Measurements from ENCODE around the gene NPM1.
"Not testable (repeated sequence)": the region's sequence is repeated elsewhere in the genome, so short reads cannot be mapped to it uniquely, and the experiment has no call there.

NPM1 gene

GRCh38 chr5:171386861-171387344 lies 746 bp upstream of the NPM1 start:
- DNase-seq: no peak

- DNase-seq: peak; percentile 67 to 77 (median 73)
These were observed 544 bp downstream of the NPM1 start for GRCh38 chr5:171387970-171388815.

DNA sequence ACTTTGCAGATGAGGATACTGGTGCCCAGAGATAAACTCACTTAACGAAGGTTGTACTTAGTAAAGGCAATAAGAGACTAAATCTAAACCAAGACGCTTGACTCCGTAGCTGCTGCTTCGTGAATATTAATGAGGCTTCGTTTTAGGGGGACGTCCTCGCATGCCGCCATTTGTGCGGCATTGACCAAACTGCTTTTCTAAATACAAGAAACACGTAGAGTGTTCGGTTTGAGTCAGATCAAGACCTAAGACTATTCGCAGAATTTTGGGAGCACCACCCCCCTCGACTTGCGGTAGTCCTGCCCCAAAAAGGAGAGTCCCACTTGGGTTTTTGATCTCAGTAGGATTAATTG lies 1.1 kb downstream of the NPM1 start:
- no peak for DNase-seq

DNA sequence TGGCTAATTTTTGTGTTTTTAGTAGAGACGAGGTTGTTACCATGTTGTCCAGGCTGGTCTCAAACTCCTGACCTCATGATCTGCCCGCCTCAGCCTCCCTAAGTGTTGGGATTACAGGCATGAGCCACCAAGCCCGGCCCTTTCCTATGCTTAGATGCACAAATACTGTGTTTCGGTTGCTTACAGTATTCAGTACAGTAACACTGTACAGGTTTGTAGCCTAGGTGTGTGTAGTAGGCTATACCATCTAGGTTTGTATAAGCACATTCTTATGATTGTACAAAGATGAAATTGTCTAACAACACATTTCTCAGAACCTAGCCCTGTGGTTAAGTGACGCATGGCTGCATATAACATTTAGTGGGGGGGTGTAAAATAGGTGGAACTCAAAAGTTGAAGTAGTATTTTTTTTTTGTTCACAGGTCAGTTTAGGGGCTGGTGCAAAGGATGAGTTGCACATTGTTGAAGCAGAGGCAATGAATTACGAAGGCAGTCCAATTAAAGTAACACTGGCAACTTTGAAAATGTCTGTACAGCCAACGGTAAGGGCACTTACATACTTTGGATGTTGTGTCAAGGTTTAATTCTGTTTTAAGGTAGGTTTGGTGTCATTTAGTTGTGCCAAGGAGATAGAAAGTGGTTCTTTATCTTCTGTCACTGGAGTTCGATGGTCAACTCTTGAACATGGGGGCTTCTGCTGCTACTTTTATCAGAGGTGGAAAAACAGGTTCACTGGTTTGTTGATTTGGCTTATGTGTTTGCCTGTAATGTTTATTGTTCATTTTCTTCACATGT lies 3.4 kb downstream of the NPM1 start:
- no peak for DNase-seq

GRCh38 chr5:171391996-171392577 lies 4.4 kb downstream of the NPM1 start:
- no peak for DNase-seq

DNA sequence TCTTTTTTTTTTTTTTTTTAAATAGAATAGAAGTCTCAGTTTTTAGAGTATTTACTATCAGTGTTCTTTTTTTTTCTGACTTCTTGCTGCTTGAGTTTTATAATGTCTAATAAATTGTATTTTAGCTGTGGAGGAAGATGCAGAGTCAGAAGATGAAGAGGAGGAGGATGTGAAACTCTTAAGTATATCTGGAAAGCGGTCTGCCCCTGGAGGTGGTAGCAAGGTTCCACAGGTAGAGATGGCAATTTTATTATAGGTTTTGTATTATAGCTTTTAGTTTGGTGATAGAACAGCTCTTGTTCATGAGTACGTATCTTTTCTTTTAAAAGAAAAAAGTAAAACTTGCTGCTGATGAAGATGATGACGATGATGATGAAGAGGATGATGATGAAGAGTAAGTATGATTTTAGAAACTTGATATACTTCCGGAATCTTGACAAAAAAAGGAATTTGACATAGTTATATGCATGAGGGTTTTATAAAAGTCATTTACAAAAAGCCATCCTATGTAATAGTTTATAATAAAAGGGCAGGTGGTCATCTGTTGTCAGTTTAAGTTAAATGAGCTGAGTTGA lies 5.0 kb downstream of the NPM1 start:
- no peak for DNase-seq

GRCh38 chr5:171395042-171395441 lies 7.4 kb downstream of the NPM1 start:
- DNase-seq: no peak

GRCh38 chr5:171396583-171396982 lies 8.9 kb downstream of the NPM1 start:
- not testable (repeated sequence) for DNase-seq

DNA sequence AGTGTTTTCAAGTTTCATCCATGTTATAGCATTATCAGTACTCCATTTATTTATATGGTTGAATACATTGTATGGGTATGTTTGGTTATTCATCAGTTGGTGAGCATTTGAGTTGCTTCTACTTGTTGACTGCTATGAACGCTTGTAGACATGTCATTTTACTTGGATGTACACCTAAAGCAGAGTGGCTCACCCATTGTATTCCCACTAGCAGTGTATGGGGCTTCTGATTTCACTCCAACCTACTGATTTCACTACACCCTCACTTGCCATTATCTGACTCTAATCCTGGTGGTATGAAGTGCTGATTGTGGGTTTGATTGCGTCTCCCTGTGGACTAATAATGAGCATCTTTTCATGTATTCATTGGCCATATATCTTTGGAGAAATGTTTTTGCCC lies 9.5 kb downstream of the NPM1 start:
- DNase-seq: no peak

GRCh38 chr5:171397599-171397998 lies 9.9 kb downstream of the NPM1 start:
- no peak for DNase-seq

DNA sequence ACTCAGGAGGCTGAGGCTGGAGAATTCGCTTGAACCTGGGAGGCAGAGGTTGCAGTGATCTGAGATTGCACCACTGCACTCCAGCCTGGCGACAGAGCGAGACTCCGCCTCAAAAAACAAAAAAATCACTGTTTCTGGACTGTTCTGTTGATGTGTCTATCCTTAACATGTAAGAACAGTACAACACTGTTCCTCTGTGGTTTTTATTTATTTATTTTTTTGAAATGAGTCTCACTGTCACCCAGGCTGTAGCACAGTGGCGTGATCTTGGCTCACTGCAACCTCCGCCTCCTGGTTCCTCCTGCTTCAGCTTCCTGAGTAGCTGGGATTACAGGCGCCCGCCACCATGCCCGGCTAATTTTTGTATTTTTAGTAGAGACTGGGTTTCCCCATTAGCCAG lies 11.0 kb downstream of the NPM1 start:
- not testable (repeated sequence) for DNase-seq

- DNase-seq: no peak
These were observed 12.5 kb downstream of the NPM1 start for GRCh38 chr5:171400169-171400568.

GRCh38 chr5:171401167-171401947 lies 13.7 kb downstream of the NPM1 start:
- no peak for DNase-seq

GRCh38 chr5:171402751-171403150 lies 15.1 kb downstream of the NPM1 start:
- DNase-seq: not testable (repeated sequence)

DNA sequence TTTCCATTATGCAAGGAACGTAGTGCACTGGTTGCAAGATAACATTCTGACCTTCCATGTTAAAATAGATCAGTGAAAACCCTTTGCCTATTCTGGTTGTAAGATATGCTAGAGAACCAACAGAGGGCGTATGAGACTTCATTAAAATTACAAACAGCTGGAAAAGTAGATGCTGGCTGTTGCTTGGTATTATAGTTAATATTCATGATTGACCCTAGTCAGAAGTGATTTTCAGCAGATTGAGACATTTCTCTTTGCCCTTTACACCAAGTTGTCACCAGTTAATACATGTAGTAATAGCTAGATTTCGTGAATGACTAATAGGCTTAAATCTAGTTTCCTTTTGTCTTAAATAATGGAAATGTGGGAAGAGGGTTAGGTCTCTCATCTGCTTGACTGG lies 18.0 kb downstream of the NPM1 start:
- DNase-seq: no peak

- no peak for DNase-seq
These were observed 19.6 kb downstream of the NPM1 start for GRCh38 chr5:171407234-171407633.

GRCh38 chr5:171409164-171410136 lies 21.8 kb downstream of the NPM1 start:
- DNase-seq: no peak

DNA sequence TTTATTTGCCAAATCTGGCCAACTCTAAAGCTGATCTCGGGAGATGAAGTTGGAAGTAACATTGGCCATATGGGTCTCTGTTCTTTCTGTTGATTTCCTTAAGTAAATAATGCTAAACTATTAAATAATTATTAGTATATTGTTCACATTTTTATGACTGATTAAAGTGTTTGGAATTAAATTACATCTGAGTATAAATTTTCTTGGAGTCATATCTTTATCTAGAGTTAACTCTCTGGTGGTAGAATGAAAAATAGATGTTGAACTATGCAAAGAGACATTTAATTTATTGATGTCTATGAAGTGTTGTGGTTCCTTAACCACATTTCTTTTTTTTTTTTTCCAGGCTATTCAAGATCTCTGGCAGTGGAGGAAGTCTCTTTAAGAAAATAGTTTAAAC lies 22.5 kb downstream of the NPM1 start:
- DNase-seq: no peak

DNA sequence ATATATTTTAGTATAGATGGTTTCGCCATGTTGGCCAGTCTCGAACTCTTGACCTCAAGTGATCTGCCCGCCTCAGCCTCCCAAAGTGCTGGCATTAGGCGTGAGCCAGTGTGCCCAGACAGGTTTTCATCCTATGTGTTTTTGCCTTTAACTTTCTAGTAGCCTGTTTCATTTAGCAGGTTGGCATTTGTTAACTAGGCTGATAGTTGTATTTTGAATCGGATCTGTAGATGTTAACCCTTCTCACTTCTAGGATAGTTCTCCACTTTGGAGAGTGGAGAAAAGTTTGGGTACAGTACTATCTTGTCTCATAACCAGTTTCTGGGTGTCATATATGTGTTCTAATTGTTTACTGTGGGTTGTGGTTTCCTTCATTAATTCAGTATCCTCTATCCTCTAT lies 24.5 kb downstream of the NPM1 start:
- DNase-seq: no peak

- no peak for DNase-seq
These were observed 25.7 kb downstream of the NPM1 start for GRCh38 chr5:171413153-171413910.

Data from activated naive CD4-positive, alpha-beta T cell (primary cell).